Gastrocnemius medialis (tissue), 4 donors: ENCODE data around the gene ASTN2. TPM values are rescaled to one million over a fixed set of nuclear protein-coding genes. Genes with fewer than 3 reads are reported as not detected.

ENCODE experiments used
- ATAC-seq, 2 donors: fragments of 150-250 bp; one replicate each; pipeline ENCODE4 v1.9.1; 2016
- DNase-seq, 2 donors: peaks; one replicate each; pipeline ENCODE4 v3.0.0-alpha.2; 2019
- H3K27ac ChIP-seq, 4 donors: fragments of 200-600 bp; sonication (generic); 1 replicate in 1 of 4; 2 replicates in 3 of 4; pipeline ENCODE4 v1.5.1; 2016 to 2018; ENCODE audit warnings: mild to moderate bottlenecking in 2 of 4, moderate library complexity in 1 of 4
- H3K27me3 ChIP-seq, 3 donors: fragments of 200-600 bp; sonication (generic) in 2 of 3; 1 replicate in 1 of 3; 2 replicates in 2 of 3; pipeline versions ENCODE4 v1.5.1 to v1.6.0; 2016 to 2019; ENCODE audit warnings: mild to moderate bottlenecking in 1 of 3, moderate library complexity in 1 of 3
- H3K36me3 ChIP-seq, 2 donors: fragments of 200-600 bp; sonication (generic) in 1 of 2; one replicate each; pipeline ENCODE4 v1.5.1; 2017 to 2018
- H3K4me1 ChIP-seq, 2 donors: fragments of 200-600 bp; sonication (generic) in 1 of 2; one replicate each; pipeline ENCODE4 v1.5.1; 2016 to 2017; ENCODE audit warnings: mild to moderate bottlenecking in 2 of 2
- H3K4me3 ChIP-seq, 4 donors: fragments of 200-600 bp; sonication (generic) in 3 of 4; 1 replicate in 1 of 4; 2 replicates in 3 of 4; pipeline ENCODE4 v1.5.1; 2016 to 2019; ENCODE audit warnings: mild to moderate bottlenecking in 2 of 4
- H3K9me3 ChIP-seq, 3 donors: fragments of 200-600 bp; sonication (generic) in 2 of 3; 1 replicate in 1 of 3; 2 replicates in 2 of 3; pipeline ENCODE4 v1.5.1; 2016 to 2019
- CTCF ChIP-seq, 5 experiments: fragments of 450-650 bp in 3 of 5; fragments of 200-600 bp in 2 of 5; sonication (generic) in 2 of 5; IDR thresholded peaks in 4 of 5; conservative IDR thresholded peaks in 1 of 5; 1 replicate in 4 of 5; 2 replicates in 1 of 5; pipeline ENCODE4 v1.5.1; 2016 to 2019; ENCODE audit warnings: antibody characterized with exemption in 5 of 5, mild to moderate bottlenecking in 3 of 5, moderate library complexity in 3 of 5
- POLR2A ChIP-seq, 2 donors: fragments of 450-650 bp; IDR thresholded peaks; one replicate each; pipeline ENCODE4 v1.6.1; 2017; ENCODE audit warnings: antibody characterized with exemption in 2 of 2, mild to moderate bottlenecking in 2 of 2, moderate library complexity in 2 of 2
- in situ Hi-C, 4 donors: fragments of 200-750 bp; cut with MboI; loops; one replicate each; pipeline versions ENCODE4 v1.15.0 to v1.8.0; 2017; ENCODE audit warnings: low sequenced_read_pairs in 4 of 4
- intact Hi-C: fragments of 100-400 bp; cut with DNase I; formaldehyde crosslinking; loops from one replicate; pipeline ENCODE4 v1.15.1; 2023; ENCODE audit warnings: low total_unique reads
- total RNA-seq, 4 donors: library from RNA; depleted of rRNA; stranded (reverse); fragments of >200 nt; gene quantifications; one replicate each; pipeline versions ENCODE4 v1.1.0 to v1.2.3, GENCODE V29; 2016

ASTN2 gene
- total RNA-seq, 4 donors from 2014 or later = 2.5 to 4.6 (median 3.7) TPM

DNA sequence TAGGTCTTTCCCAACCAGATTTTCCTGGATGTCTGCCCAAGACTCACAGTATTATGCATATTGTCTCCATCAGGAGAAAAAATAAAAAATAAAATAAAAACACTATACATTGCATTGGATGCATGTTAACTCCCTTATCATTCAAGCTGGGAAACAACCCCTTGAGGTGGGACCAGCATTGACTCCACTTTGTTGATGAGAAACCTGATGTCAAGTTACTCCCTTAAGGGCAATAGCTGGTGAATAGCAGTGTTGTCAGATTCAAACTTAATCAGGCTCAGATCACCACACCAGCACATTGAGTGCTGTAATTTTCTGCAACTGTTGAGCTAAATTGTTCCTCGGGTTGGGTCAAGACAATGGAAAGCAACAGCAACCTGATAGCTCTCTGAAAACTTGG is 991.7 kb downstream of the ASTN2 start:
- Histone ChIP-seq H3K36me3 (peaks cover 0 to 8% of the 10 kb centered on the region in 2 donors), H3K9me3 (no peaks in the 10 kb centered on the region), H3K4me3 (no peak overlapping the region), H3K27me3 (no peaks in the 10 kb centered on the region), H3K27ac (no peak overlapping the region), H3K4me1 (no peaks in the 10 kb centered on the region)
- no peak for DNase-seq
- intact Hi-C loops = no loop called here
- in situ Hi-C loops = no loop called here
- ATAC-seq = no peak
- TF ChIP-seq CTCF (IDR thresholded peaks at IDR 0.05 in 4 of 5, conservative IDR thresholded peaks at IDR 0.05 in 1 of 5) (no peak), POLR2A (IDR thresholded peaks at IDR 0.05) (no peak)

GRCh38 chr9:116422119-116422979 is 992.5 kb downstream of the ASTN2 start:
- intact Hi-C loops = no loop called here
- in situ Hi-C loops = no loop called here
- no peaks in the 10 kb centered on the region for H3K4me1 ChIP-seq

GRCh38 chr9:116420993-116421538 is 993.8 kb downstream of the ASTN2 start:
- no peak overlapping the region for H3K4me3 ChIP-seq
- TF ChIP-seq POLR2A (IDR thresholded peaks at IDR 0.05) (no peak), CTCF (IDR thresholded peaks at IDR 0.05 in 4 of 5, conservative IDR thresholded peaks at IDR 0.05 in 1 of 5) (no peak)
- no peaks in the 10 kb centered on the region for H3K27me3 ChIP-seq
- in situ Hi-C loops = no loop called here
- no peaks in the 10 kb centered on the region for H3K4me1 ChIP-seq
- DNase-seq = no peak
- no peaks in the 10 kb centered on the region for H3K9me3 ChIP-seq
- H3K27ac ChIP-seq = no peak overlapping the region
- intact Hi-C loops = no loop called here
- peaks cover 0 to 8% of the 10 kb centered on the region in 2 donors for H3K36me3 ChIP-seq
- no peak for ATAC-seq

More at GRCh38 chr9:116422119-116422979, 992.5 kb downstream of the ASTN2 start:
- H3K27me3 ChIP-seq = no peaks in the 10 kb centered on the region
- peaks cover 0 to 8% of the 10 kb centered on the region in 2 donors for H3K36me3 ChIP-seq
- no peak overlapping the region for H3K4me3 ChIP-seq
- H3K9me3 ChIP-seq = no peaks in the 10 kb centered on the region
- TF ChIP-seq POLR2A (IDR thresholded peaks at IDR 0.05) (no peak), CTCF (IDR thresholded peaks at IDR 0.05 in 4 of 5, conservative IDR thresholded peaks at IDR 0.05 in 1 of 5) (no peak)
- ATAC-seq (no peak), DNase-seq (no peak)
- no peak overlapping the region for H3K27ac ChIP-seq

GRCh38 chr9:116419181-116419580 is 995.7 kb downstream of the ASTN2 start:
- TF ChIP-seq POLR2A (IDR thresholded peaks at IDR 0.05) (no peak), CTCF (IDR thresholded peaks at IDR 0.05 in 4 of 5, conservative IDR thresholded peaks at IDR 0.05 in 1 of 5) (no peak)
- ATAC-seq = no peak

More at GRCh38 chr9:116419181-116419580, 995.7 kb downstream of the ASTN2 start:
- DNase-seq = no peak
- in situ Hi-C loops = no loop called here
- Histone ChIP-seq H3K4me1 (no peaks in the 10 kb centered on the region), H3K27me3 (no peaks in the 10 kb centered on the region), H3K9me3 (no peaks in the 10 kb centered on the region), H3K27ac (no peak overlapping the region), H3K36me3 (no peaks in the 10 kb centered on the region), H3K4me3 (no peak overlapping the region)
- intact Hi-C loops = no loop called here
